NCI-H526 treated with DMSO at 0.1 percent for 48 hours (cell line): ENCODE data around the gene BECN2.
A peak's percentile ranks its signal among the peaks of the same experiment; 100 is the strongest.

ENCODE experiments used
- DNase-seq: peaks from one replicate; lab custom pipeline; 2025; lab: John Stamatoyannopoulos, UW

The BECN2 gene, protein sequence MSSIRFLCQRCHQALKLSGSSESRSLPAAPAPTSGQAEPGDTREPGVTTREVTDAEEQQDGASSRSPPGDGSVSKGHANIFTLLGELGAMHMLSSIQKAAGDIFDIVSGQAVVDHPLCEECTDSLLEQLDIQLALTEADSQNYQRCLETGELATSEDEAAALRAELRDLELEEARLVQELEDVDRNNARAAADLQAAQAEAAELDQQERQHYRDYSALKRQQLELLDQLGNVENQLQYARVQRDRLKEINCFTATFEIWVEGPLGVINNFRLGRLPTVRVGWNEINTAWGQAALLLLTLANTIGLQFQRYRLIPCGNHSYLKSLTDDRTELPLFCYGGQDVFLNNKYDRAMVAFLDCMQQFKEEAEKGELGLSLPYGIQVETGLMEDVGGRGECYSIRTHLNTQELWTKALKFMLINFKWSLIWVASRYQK

DNA sequence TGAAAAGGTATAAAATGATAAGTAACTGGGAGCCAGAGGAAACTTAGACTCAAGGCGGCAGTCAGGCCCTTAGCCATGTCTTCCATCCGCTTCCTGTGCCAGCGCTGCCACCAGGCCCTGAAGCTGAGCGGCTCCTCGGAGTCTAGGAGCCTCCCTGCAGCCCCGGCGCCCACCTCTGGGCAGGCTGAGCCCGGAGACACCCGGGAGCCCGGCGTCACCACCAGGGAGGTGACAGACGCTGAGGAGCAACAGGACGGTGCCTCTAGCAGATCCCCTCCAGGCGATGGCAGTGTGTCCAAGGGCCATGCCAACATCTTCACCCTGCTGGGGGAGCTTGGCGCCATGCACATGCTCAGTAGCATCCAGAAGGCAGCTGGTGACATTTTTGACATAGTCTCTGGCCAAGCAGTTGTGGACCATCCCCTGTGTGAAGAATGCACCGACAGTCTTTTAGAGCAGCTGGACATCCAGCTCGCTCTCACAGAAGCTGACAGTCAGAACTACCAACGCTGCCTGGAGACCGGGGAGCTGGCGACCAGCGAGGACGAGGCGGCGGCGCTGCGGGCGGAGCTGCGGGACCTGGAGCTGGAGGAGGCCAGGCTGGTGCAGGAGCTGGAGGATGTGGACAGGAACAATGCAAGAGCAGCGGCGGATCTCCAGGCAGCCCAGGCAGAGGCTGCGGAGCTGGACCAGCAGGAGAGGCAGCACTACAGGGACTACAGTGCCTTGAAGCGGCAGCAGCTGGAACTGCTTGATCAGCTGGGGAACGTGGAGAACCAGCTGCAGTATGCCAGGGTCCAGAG, at the start of gene BECN2:
Gene BECN2 (plus strand): TSS at position 76 of the 803 bp plus-strand sequence. CDS start 0 bp downstream, at position 76.
- peak; percentile 29 for DNase-seq

DNA sequence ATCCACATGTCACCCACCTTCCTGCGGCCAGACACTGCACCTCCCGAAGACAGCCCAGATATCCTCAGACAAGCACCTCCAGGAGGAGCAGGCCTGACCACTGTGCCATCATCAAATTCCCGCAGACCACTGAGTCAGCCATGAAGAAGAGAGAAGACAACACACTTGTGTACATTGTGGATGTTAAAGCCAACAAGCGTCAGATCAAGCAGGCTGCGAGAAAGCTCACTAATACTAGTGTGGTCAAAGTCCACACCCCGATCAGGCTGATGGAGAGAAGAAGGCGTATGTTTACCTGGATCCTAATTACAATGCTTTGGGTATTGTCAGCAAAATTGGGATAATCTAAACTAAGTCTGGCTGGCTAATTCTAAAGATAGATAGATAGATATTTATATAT, 41.4 kb upstream of the BECN2 start:
- DNase-seq = no peak

DNA sequence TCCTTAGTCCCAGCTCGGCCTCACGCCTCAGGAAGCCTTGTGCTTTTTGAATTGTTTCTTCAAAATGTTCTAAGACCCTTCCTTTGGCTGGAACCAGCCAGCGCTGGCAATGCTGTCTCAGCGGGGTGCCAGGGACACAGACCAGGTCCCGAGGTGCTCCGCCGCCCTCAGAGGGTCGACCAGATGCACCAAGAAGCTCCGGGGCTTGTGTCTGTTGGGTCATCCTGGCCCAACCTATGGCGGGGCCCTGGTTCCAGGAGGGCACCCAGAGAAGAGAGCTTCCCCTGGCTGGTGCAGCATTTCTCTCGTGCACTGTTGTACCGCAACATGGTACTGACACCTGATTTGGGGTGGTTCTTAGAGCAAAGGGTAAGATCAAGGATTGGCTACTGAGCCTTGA, 40.1 kb upstream of the BECN2 start:
- DNase-seq = no peak

DNA sequence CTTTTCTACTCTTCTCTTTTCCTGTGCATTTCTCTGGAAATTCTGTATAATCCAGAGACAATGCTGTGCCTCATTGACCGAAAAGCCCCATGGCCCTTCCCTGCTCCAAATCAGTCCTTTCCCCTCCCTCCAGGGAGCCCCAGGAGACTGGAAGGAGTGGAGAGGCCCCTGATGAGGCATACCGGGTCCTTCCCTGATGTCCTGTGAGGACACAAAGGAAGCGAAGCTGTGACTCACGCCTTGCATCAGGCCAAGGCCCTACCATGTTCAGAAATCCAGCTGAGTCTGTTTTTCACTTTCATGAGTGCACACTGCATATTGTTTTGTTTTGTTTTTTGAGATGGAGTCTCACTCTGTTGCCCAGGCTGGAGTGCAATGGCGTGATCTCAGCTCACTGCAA, 38.7 kb upstream of the BECN2 start:
- DNase-seq = no peak

DNA sequence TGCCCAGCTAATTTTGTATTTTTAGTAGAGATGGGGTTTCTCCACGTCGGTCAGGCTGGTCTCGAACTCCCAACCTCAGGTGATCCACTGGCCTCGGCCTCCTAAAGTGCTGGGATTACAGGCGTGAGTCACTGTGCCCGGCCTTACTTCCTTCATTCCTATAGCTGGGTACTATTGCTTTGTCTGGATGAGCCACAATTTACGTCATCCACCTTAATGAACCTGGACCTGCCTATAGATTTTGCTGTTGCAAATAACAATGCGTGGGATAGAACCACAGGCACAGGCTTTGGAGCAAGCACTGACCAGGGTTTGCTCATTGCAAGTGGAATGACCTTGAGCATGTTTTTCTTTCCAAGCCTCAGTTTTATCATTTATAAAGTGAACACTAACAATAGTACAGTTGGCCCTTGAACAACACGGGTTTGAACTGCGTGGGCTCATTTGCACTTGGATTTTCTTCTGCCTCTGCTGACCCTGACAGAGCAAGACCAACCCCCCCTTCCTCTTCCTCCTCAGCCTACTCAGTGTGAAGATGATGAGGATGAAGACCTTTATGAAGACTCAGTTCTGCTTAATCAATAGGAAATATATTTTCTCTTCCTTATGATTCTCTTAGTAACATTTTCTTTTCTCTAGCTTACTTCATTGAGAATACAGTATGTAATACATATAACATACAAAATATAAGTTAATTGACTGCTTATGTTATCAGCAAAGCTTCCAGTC, 33.3 kb upstream of the BECN2 start:
- DNase-seq = no peak

DNA sequence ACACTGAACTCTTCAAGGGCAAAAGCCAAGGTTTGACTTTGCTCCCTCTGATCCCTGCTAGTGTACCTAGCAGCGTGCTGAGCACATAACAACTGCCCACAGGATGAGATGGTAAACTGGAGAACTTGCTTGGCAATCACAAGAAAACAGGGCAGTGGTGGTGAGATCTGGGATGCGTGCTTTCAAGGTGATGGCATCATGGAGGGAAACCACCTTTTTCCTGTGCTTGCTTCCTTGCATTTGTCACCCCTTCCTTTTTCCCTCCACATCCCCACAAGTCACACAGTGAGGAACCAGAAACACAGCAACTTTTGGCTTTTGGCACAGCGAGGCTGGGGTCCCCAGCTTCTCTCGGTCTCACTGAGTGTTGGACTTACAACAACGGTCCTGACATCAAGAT, 31.4 kb upstream of the BECN2 start:
- no peak for DNase-seq

DNA sequence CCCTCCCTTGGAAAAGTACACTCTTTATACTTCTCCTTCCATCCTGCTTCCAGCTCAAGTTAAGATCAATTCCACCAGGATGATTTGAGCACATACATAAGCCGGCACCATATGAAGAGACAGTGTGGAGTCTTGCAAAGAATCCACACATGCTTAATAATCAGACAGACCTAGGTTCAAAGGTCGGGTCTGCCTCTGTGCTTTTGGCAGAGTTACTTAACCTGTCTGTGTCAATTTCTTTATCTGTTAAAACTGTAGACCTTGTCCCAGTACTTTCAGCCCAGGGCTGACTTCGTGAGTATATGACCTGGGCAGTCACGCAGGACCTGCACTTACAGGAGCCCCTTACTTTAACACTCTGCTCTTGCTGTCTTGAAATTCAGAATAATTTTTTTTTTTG, 30.2 kb upstream of the BECN2 start:
- no peak for DNase-seq

DNA sequence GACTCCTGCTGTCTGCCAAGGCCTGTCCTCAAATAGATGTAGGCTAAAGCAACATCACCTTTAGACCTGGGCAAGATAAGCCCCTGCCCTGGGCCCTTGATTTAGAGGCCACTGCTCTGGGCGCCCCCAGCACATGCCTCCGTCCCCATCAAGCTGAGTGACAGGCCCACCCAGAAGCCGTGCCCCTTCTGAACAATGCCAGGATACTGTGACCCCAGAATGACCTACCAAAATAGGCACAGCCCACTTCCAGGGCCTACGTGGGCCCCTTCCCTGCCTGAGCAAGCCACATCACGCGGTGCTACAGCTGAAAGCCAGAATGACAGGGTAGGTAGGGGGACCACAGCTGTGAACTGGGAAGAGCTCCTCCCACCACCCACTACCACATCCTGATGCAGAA, 24.7 kb upstream of the BECN2 start:
- no peak for DNase-seq

DNA sequence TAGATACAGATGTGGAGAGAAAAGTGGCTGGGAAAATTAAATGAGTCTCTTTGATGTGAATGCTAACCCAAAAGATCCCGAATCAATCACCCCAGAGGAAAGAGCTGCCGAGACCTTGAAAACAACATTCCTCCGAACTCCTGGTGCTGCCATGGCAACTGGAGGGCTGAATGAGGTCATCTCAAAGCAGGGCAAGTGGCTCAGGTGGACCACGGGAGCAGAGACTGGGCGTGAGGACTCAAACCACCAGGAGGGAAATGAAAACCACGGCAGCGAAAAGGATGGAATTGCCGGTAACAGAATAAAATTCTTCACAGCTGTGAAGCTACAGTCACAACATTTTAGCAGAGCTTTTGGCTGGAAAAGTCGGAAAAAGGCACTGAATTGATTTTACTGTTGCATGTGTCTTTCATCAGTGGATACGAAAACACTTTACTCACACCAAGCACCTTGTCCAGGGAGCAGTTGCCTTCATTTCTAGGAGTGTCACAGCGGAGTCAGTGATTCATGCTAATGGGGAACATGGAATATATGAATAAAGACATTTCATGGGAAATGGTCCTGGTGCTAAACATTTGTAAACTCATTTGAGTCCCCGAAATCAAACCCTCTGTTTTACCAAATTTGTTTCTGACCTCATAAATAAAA, 23.2 kb upstream of the BECN2 start:
- DNase-seq = no peak

DNA sequence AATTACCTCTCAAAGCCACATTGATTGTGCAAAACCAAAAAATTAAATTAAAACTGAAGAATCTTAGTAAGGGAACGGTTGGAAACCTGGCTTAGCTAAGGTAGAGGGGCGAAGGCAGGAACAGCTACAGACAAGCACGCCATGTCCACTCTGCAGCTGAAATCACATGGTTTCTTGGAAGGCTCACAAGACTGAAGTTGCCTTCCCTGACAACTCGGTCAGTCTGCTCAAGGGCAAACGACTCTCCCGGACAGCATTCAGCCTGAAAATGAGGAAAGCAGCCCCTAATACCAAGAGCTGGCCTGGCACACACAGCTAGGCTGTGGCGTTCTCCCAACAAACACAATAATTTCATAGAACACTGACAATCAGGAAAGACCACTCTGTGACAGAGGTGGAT, 22.7 kb upstream of the BECN2 start:
- no peak for DNase-seq

DNA sequence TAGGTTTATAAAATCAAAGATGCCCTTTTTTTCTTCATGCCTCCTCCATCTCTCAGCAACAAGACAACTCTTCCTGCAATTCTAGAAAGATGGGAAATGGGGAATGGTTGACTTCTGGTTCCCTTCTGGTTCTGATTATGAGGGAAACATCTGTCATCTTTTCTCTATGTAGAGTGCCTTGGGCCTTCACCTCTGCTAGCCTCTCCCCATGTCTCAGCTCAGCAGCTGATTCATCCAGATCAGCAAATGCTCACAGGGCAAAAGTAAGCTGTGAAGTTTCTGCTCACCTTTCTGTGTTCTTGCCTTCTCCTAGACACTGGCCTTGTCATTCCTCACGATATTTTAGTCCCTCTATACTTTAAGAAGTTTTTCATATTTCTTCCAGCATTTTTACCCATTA, 17.8 kb upstream of the BECN2 start:
- DNase-seq = no peak

DNA sequence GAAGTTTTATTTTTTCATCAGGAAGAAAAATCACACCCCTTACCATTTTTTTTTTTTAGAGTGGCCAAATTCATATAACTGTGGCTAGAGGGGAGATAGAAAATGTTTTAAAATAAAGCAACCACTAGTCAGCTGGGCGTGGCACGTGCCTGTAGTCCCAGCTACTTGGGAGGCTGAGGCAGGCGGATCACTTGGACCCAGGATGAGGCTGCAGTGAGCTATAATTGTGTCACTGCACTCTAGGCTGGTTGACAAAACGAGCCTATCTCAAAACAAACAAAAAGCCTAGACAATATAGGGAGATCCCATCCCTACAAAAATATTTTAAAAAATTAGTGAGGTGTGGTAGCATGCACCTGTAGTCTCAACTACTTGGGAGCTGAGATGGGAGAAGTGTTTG, 14.8 kb upstream of the BECN2 start:
- no peak for DNase-seq

DNA sequence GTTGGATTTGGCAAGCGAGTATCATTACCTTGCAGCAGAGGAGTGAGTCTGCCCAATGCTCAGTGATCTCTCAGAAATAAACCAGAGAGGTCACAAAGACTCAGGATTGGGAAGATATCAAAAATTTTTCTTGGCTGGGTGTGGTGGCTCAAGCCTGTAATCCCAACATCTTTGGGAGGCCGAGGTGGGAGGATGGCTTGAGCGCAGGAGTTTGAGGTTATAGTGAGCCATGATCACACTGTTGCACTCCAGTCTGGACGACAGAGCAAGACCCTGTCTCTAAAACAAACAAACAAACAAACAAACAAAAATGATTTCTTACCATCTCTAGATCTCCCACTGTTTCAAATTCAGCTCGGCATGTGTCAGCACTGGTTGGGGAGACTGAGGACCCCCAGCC, 13.3 kb upstream of the BECN2 start:
- no peak for DNase-seq

DNA sequence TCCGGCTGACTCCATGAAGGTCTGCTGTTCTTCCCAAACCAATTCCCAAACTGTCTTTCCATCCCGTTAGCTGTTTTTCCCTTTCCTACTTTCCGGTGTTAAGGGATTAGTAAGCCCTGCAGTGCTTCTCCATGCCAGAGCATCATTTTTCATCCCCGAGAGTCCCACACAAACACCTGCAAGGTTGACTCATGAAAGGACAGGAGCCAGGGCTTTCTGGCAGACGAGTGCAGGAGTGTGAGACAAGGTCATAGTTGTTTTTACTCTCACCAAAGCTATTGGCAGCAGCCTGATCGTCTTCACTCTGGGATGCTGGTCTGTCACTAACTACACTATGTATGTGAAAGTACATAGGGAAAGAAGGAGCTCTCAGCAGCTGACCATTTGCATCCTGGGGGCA, 10.2 kb upstream of the BECN2 start:
- no peak for DNase-seq

DNA sequence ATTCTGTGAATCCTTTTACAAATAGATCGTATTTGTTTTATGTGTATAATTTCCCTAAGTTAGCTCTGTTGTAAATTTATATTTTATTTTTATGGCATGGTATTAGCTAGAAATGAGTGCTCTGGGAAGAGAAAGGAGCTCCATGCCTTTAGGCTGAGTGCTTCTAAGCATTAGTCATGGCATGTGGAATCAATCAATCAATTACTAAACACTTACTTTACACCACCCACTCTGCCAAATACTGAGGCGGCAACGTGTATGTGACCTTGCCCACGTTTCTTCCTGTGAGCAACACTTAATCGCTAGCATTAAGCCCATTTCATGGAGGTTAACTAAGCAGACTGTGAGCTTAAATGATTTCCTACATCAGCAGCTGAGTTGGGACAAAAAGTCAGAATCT, 7.2 kb upstream of the BECN2 start:
- no peak for DNase-seq

DNA sequence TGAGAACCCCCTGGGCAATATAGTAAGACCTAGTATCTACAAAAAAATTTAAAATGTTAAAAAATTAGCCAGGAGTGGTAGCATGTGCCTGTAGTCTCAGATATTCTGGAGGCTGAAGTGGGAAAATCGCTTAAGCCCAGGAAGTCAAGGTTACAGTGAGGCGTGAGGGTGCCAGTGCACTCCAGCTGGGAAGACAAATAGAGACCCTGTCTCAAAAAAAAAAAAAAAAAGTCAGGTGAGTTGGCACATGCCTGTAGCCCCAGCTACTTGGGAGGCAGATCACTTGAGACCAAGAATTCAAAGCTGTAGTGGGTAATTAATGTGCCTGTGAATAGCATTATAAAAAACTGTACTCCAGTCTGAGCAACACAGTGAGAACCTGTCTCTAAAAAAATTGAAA, 4.6 kb downstream of the BECN2 start:
- DNase-seq = no peak

DNA sequence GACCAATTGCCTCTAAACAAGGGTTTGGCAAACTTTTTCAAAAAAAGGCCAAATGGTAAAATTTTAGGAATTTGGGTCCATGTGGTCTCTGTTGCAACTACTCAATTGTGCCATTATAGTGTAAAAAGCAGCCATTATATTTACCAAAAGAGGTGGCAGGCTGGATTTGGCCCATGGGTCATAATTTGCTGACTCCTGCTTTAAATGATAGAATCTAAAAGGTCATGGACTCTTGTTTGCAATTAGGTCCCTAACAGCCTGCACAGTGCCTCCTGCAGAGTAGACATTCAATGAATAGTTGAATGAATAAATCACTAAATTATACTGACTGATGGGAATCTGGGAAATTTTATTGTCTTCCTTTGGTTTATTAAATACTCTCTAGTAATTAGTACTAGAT, 6.2 kb downstream of the BECN2 start:
- DNase-seq = no peak

DNA sequence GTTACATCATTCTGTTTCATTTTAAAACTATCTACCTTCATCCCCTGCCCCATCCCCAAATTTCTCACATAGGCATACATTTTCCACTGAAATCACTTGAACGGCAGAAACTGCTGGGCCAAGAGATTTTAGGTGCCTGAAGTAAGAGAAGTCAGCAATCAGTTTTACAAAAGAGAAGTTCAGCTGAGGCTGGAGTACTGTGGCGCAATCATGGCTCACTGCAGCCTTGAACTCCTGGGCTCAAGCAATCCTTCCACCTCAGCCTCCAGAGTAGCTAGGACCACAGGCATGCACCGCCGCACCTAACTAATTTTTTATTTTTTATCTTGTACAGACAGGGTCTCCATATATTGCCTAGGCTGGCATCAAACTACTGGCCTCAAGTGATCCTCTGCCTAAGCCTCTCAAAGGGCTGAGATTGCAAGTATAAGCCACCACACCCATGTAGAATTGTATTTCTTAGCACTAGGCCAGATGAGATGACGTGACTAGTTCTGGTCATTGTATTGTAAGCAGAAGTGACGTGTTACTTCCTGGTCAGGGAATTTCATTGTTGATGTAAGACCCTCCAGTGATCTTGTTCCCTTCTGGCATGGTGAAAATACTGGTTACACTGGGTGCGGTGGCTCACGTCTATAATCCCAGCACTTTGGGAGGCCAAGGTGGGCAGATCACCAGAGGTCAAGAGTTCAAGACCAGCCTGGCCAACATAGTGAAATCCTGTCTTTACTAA, 7.1 kb downstream of the BECN2 start:
- DNase-seq = no peak

DNA sequence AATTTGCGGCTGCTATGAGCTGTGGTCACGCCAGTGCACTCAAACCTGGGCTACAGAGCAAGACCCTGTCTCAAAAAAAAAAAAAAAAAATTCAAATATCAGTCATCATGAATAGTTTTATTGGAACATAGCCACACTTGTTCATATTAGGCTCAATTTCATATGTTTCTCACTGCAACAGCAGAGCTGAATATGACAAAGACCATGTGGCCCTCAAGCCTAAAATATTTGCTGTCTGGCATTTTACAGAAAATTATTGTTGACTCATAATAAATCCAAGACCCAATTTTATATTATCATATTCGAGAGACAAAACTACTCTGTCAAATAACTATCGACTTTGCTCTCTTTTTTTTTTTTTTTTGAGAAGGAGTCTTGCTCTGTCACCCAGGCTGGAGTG, 11.0 kb downstream of the BECN2 start:
- no peak for DNase-seq

DNA sequence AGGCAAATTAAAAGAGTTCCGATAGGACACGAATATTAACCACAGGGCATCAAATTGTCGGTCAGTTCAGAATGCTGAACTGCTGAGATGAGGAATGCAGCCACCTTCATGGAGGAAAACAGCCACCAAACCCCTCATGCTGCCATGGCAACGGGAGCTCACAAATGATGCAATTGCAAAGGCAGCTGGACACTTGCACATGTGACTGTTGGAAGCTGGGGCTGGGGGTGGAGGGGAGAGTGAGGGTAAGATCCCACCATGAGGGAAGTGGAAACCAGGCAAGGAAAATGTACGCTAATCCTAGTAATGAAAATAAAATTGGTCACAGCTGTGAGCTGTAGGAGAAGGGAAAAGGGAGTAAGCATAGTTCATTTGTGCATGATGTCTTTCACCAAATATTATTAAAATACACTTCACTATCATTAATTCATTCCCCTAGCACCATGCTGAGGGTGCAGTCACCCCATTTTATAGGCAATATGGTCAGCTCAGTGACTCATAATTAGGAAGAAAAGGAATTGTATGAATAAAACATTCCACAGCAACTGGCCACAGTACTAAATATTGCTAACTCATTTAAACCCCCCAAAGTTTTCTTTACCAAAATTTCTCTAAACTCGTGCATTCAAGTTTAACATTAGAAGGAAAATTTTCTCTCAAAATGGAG, 15.3 kb downstream of the BECN2 start:
- DNase-seq = no peak

DNA sequence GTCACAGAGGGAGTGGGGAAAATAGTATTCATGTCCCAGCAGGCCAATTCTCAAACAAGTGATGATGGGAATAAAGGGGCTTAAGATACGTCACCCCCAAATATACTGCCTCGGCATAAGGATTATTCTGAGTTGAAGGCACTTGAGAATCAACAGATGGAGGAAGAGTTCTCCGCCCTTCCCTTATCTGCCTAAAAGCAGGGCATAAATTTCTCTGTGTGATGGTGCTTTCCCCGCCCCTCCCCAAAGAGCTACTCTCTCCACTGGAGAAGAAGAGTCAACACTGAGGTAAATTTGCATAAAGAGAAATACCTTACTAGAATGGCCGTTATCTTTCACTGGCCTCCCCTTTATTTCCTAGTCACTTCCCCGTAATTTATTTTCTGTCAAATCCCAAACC, 18.7 kb downstream of the BECN2 start:
- DNase-seq = no peak
